H9 (cell line): Measurements from ENCODE around the gene POC1B. TPM values are rescaled to one million over a fixed set of nuclear protein-coding genes. Genes with fewer than 3 reads are reported as not detected.

ENCODE experiments used
- DNase-seq: peaks from one replicate; pipeline ENCODE4 v3.0.0-alpha.2; 2017
- H2AFZ ChIP-seq: one replicate; pipeline ENCODE4 v1.6.1; 2013; ENCODE audit warnings: mild to moderate bottlenecking, low read length, control low read depth, moderate library complexity
- H2AK5ac ChIP-seq: 2 replicates; pipeline ENCODE4 v1.6.1; 2013; ENCODE audit warnings: low read length, control low read depth, mixed read lengths; ENCODE audit not compliant: insufficient read length
- H2BK120ac ChIP-seq: one replicate; pipeline ENCODE4 v1.6.1; 2013; ENCODE audit warnings: low read depth, mild to moderate bottlenecking, low read length, control low read depth, inconsistent platforms; ENCODE audit not compliant: poor library complexity, severe bottlenecking
- H2BK12ac ChIP-seq: 2 replicates; pipeline ENCODE4 v1.6.1; 2013; ENCODE audit warnings: low read length, control low read depth, mixed read lengths, low read depth; ENCODE audit not compliant: insufficient read length
- H2BK15ac ChIP-seq: 2 replicates; pipeline ENCODE4 v1.6.1; 2013; ENCODE audit warnings: low read depth, low read length, control low read depth
- H2BK20ac ChIP-seq: one replicate; pipeline ENCODE4 v1.6.1; 2013; ENCODE audit warnings: low read depth, mild to moderate bottlenecking, low read length, control low read depth, inconsistent platforms; ENCODE audit not compliant: poor library complexity, severe bottlenecking
- H2BK5ac ChIP-seq: 2 replicates; pipeline ENCODE4 v1.6.1; 2013; ENCODE audit warnings: low read length, control low read depth, mixed read lengths; ENCODE audit not compliant: insufficient read length
- H3K14ac ChIP-seq: 2 replicates; pipeline ENCODE4 v1.6.1; 2013; ENCODE audit warnings: low read length, control low read depth; ENCODE audit not compliant: insufficient read depth
- H3K18ac ChIP-seq: 2 replicates; pipeline ENCODE4 v1.6.1; 2013; ENCODE audit warnings: low read depth, mild to moderate bottlenecking, mixed read lengths, low read length, control low read depth; ENCODE audit not compliant: insufficient read length
- H3K23ac ChIP-seq: 2 replicates; pipeline ENCODE4 v1.6.1; 2013; ENCODE audit warnings: low read length, control low read depth, mixed read lengths, low read depth; ENCODE audit not compliant: insufficient read length
- H3K23me2 ChIP-seq: 2 replicates; pipeline ENCODE4 v1.6.1; 2013; ENCODE audit warnings: low read depth, mild to moderate bottlenecking, mixed read lengths, low read length, control low read depth; ENCODE audit not compliant: insufficient read length, poor library complexity, severe bottlenecking
- H3K27ac ChIP-seq: 2 replicates; pipeline ENCODE4 v1.5.1; 2013; ENCODE audit warnings: low read length, control low read depth, mixed read lengths, low read depth; ENCODE audit not compliant: insufficient read length
- H3K27me3 ChIP-seq: 2 replicates; pipeline ENCODE4 v1.6.1; 2013; ENCODE audit warnings: low read length, control low read depth, inconsistent platforms; ENCODE audit not compliant: insufficient read depth
- H3K4ac ChIP-seq: 2 replicates; pipeline ENCODE4 v1.6.1; 2013; ENCODE audit warnings: low read depth, mild to moderate bottlenecking, control low read depth, inconsistent platforms, low read length, moderate library complexity
- H3K4me1 ChIP-seq: 2 replicates; pipeline ENCODE4 v1.6.1; 2013; ENCODE audit warnings: low read length, control low read depth, inconsistent platforms; ENCODE audit not compliant: insufficient read depth
- H3K4me2 ChIP-seq: 2 replicates; pipeline ENCODE4 v1.6.1; 2013; ENCODE audit warnings: low read length, control low read depth, mixed read lengths; ENCODE audit not compliant: insufficient read length, insufficient read depth
- H3K56ac ChIP-seq: 2 replicates; pipeline ENCODE4 v1.6.1; 2013; ENCODE audit warnings: low read depth, mild to moderate bottlenecking, mixed read lengths, low read length, control low read depth; ENCODE audit not compliant: insufficient read length
- H3K79me1 ChIP-seq: 2 replicates; pipeline ENCODE4 v1.6.1; 2013; ENCODE audit warnings: low read depth, mild to moderate bottlenecking, moderate library complexity, low read length, control low read depth, inconsistent platforms; ENCODE audit not compliant: insufficient read depth, poor library complexity, severe bottlenecking
- H3K79me2 ChIP-seq: 2 replicates; pipeline ENCODE4 v1.6.1; 2013; ENCODE audit warnings: low read length, control low read depth, inconsistent platforms; ENCODE audit not compliant: insufficient read depth
- H3K9ac ChIP-seq: 2 replicates; pipeline ENCODE4 v1.6.1; 2013; ENCODE audit warnings: low read length, control low read depth, mixed read lengths; ENCODE audit not compliant: insufficient read length; ENCODE audit errors: extremely low read depth
- H3K9me3 ChIP-seq: one replicate; pipeline ENCODE4 v1.6.1; 2013; ENCODE audit warnings: low read depth, low read length, inconsistent platforms; ENCODE audit not compliant: control insufficient read depth
- H3T11ph ChIP-seq: one replicate; pipeline ENCODE4 v1.6.1; 2013; ENCODE audit warnings: mild to moderate bottlenecking, low read length, control low read depth, inconsistent platforms
- H4K20me1 ChIP-seq: one replicate; pipeline ENCODE4 v1.6.1; 2013; ENCODE audit not compliant: control insufficient read depth, insufficient read length, insufficient read depth
- H4K5ac ChIP-seq: 2 replicates; pipeline ENCODE4 v1.6.1; 2013; ENCODE audit warnings: low read depth, mild to moderate bottlenecking, mixed read lengths, low read length, control low read depth; ENCODE audit not compliant: insufficient read length
- H4K8ac ChIP-seq: replicated peaks from 2 replicates; pipeline ENCODE4 v1.6.1; 2013; ENCODE audit warnings: low read length, control low read depth, mixed read lengths, low read depth; ENCODE audit not compliant: insufficient read length
- H4K91ac ChIP-seq: 2 replicates; pipeline ENCODE4 v1.6.1; 2013; ENCODE audit warnings: low read depth, mild to moderate bottlenecking, moderate library complexity, mixed read lengths, low read length, control low read depth; ENCODE audit not compliant: insufficient read length
- H3K27ac Mint-ChIP-seq, 3 experiments: 2 replicates in 2 of 3; 3 replicates in 1 of 3; pipeline ENCODE4 v1.8.0; 2020 to 2021; ENCODE audit warnings: mixed read lengths in 3 of 3, mild to moderate bottlenecking in 1 of 3, moderate library complexity in 1 of 3
- H3K27me3 Mint-ChIP-seq: 2 replicates; pipeline ENCODE4 v1.8.0; 2021; ENCODE audit warnings: low read depth, mild to moderate bottlenecking, moderate library complexity, mixed read lengths
- H3K36me3 Mint-ChIP-seq, 3 experiments: 2 replicates in 2 of 3; 3 replicates in 1 of 3; pipeline ENCODE4 v1.8.0; 2020 to 2021; ENCODE audit warnings: low read depth in 3 of 3, mixed read lengths in 3 of 3; ENCODE audit not compliant: insufficient read depth in 1 of 3
- H3K4me1 Mint-ChIP-seq, 2 experiments: 2 replicates each; pipeline ENCODE4 v1.8.0; 2020; ENCODE audit warnings: mixed read lengths in 2 of 2
- H3K4me3 Mint-ChIP-seq, 2 experiments: 2 replicates in 1 of 2; 3 replicates in 1 of 2; pipeline ENCODE4 v1.8.0; 2020 to 2021; ENCODE audit warnings: mild to moderate bottlenecking in 2 of 2, mixed read lengths in 2 of 2, moderate library complexity in 1 of 2
- H3K9me3 Mint-ChIP-seq, 2 experiments: 2 replicates in 1 of 2; 3 replicates in 1 of 2; pipeline ENCODE4 v1.8.0; 2020; ENCODE audit warnings: mild to moderate bottlenecking in 2 of 2, mixed read lengths in 2 of 2, moderate library complexity in 1 of 2
- CTCF ChIP-seq: fragments of 200-600 bp; sonication (generic); conservative IDR thresholded peaks from 3 replicates; pipeline ENCODE4 v1.8.0; 2021; ENCODE audit warnings: antibody characterized with exemption, mild to moderate bottlenecking
- WGBS: extraction: QIAGEN DNeasy Blood & Tissue Kit; methylation state at CpG from one replicate; pipeline ENCODE4 v1.1.7; 2013; ENCODE audit warnings: missing lambda C conversion rate, low lambda C conversion rate, mixed read lengths; ENCODE audit not compliant: insufficient read length; ENCODE audit errors: extremely low coverage; 5-methylcytosine and 5-hydroxymethylcytosine counted together
- total RNA-seq: library from RNA; stranded (reverse); gene quantifications from 2 replicates; pipeline ENCODE4 v1.2.1, GENCODE V29; 2021

POC1B gene
- total RNA-seq, 1 experiment from 2014 or later, result 12.5 TPM

DNA sequence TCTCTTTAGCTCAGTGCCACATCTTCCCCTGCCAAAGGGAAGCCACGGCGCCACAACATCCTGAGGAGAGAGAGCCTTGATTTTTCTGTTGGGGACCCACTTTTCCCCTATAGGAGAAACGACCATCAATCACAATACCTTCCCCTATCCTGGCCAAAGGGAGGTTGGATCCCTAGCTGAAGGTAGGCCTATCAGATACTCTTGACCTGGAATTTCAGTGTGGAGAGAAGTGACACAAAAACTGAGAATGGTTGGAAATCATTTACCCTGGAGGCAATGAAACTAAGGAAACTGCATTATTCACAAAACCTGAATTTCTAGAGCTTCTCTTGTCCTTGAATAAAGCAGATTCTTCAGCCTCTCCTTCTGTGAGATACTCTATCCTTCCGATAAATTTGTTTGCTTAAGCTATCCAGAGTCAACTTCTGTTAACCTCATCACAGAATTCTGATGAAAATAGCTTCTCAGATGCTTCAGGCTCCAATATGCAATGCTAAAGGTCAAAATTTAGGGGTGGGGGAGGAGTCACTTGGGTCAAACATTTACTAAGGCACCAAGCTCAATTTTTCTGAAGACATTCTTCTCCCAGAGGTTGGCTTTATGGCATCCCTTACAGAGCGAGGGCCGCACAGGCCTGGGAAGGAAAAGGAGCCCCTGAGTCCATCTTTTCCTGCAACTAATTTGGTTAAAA, 146.6 kb downstream of the POC1B start:
- H4K5ac ChIP-seq, result no peak overlapping the region
- H3K23me2 ChIP-seq, result no peaks in the 10 kb centered on the region
- H3K27me3 ChIP-seq, result no peaks in the 10 kb centered on the region
- no CpG with 5 or more reads among the region's 6 CpGs for WGBS
- H3K23ac ChIP-seq, result no peak overlapping the region
- no peak overlapping the region for H4K91ac ChIP-seq
- H3K27ac Mint-ChIP-seq, result peak overlapping the region in 1 of 3 experiments; percentile 36; a peak in 1 of 7 replicates
- H3K27ac ChIP-seq, result no peak overlapping the region
- H3K27me3 Mint-ChIP-seq, result no peaks in the 10 kb centered on the region; the same call in 1 of the 2 replicates
- DNase-seq, result no peak
- H3K79me1 ChIP-seq, result no peaks in the 10 kb centered on the region
- no peak overlapping the region for H2BK15ac ChIP-seq
- no peak overlapping the region for H3K4me2 ChIP-seq
- H3K18ac ChIP-seq, result no peak overlapping the region
- H3K14ac ChIP-seq, result no peak overlapping the region
- no peak overlapping the region for H3K56ac ChIP-seq
- H2AFZ ChIP-seq, result no peak overlapping the region
- no peak overlapping the region for H2BK120ac ChIP-seq
- H3K4me1 ChIP-seq, result peaks cover 4% of the 10 kb centered on the region; the same call in 1 of the 2 replicates
- H3T11ph ChIP-seq, result no peak overlapping the region
- H2AK5ac ChIP-seq, result no peak overlapping the region
- H4K8ac ChIP-seq, result no peak overlapping the region
- H2BK20ac ChIP-seq, result no peak overlapping the region
- peaks cover 0 to 2% of the 10 kb centered on the region in 2 experiments; a peak in 2 of 5 replicates for H3K9me3 Mint-ChIP-seq
- no peak overlapping the region for H3K4ac ChIP-seq
- H3K79me2 ChIP-seq, result no peaks in the 10 kb centered on the region
- H4K20me1 ChIP-seq, result no peaks in the 10 kb centered on the region
- H3K4me3 Mint-ChIP-seq, result no peak overlapping the region
- H3K9ac ChIP-seq, result no peak overlapping the region
- peaks cover 0 to 7% (median 0%) of the 10 kb centered on the region in 3 experiments; a peak in 2 of 7 replicates for H3K36me3 Mint-ChIP-seq
- no peak for TF ChIP-seq CTCF
- no peaks in the 10 kb centered on the region for H3K9me3 ChIP-seq
- peaks cover 10 to 16% of the 10 kb centered on the region in 2 experiments for H3K4me1 Mint-ChIP-seq
- H2BK5ac ChIP-seq, result no peak overlapping the region
- no peak overlapping the region for H2BK12ac ChIP-seq
